Activated CD8-positive, alpha-beta memory T cell treated with anti-CD3 and anti-CD28 coated beads for 4 hours (primary cell): ENCODE measurements around the gene MED12.
"Not testable (repeated sequence)": the region's sequence is repeated elsewhere in the genome, so short reads cannot be mapped to it uniquely, and the experiment has no call there.

Experiments
- DNase-seq, 2 donors: peaks; one replicate each; pipeline ENCODE4 v3.0.0-alpha.2; 2020; ENCODE audit warnings: low read depth in 2 of 2

MED12 gene

GRCh38 chrX:71162981-71163380 lies 44.6 kb downstream of the MED12 start:
- DNase-seq, result no peak

- no peak for DNase-seq
These were observed 45.7 kb downstream of the MED12 start for GRCh38 chrX:71164071-71164470.

- no peak for DNase-seq
These were observed 48.1 kb downstream of the MED12 start for GRCh38 chrX:71166461-71166860.

GRCh38 chrX:71167031-71167781 lies 48.8 kb downstream of the MED12 start:
- DNase-seq, result no peak

GRCh38 chrX:71168134-71168533 lies 49.7 kb downstream of the MED12 start:
- DNase-seq, result no peak

- DNase-seq, result no peak
These were observed 51.2 kb downstream of the MED12 start for GRCh38 chrX:71169586-71169985.

GRCh38 chrX:71170660-71171059 lies 52.3 kb downstream of the MED12 start:
- no peak for DNase-seq

- no peak for DNase-seq
These were observed 52.9 kb downstream of the MED12 start for GRCh38 chrX:71171110-71171801.

GRCh38 chrX:71173440-71173839 lies 55.0 kb downstream of the MED12 start:
- no peak for DNase-seq

- no peak for DNase-seq
These were observed 56.4 kb downstream of the MED12 start for GRCh38 chrX:71174795-71175194.

- no peak for DNase-seq
These were observed 57.1 kb downstream of the MED12 start for GRCh38 chrX:71175531-71175930.

GRCh38 chrX:71177327-71177726 lies 58.9 kb downstream of the MED12 start:
- no peak for DNase-seq

GRCh38 chrX:71178908-71179307 lies 60.5 kb downstream of the MED12 start:
- no peak for DNase-seq

GRCh38 chrX:71180579-71181265 lies 62.3 kb downstream of the MED12 start:
- not testable (repeated sequence) for DNase-seq

GRCh38 chrX:71181558-71181909 lies 63.1 kb downstream of the MED12 start:
- peak in 1 of 2 donors; percentile 21 for DNase-seq

GRCh38 chrX:71181910-71182799 lies 63.8 kb downstream of the MED12 start:
- DNase-seq, result peak; percentile 58 to 74

GRCh38 chrX:71182871-71183270 lies 64.5 kb downstream of the MED12 start:
- DNase-seq, result no peak

GRCh38 chrX:71183341-71183740 lies 64.9 kb downstream of the MED12 start:
- no peak for DNase-seq

- no peak for DNase-seq
These were observed 65.7 kb downstream of the MED12 start for GRCh38 chrX:71184092-71184491.

GRCh38 chrX:71184803-71185495 lies 66.6 kb downstream of the MED12 start:
- DNase-seq, result no peak

- DNase-seq, result no peak
These were observed 72.9 kb downstream of the MED12 start for GRCh38 chrX:71191248-71191647.
